ENCODE results near the gene CFAP61. TPM values are rescaled to one million over a fixed set of nuclear protein-coding genes. Genes with fewer than 3 reads are reported as not detected.
A peak's percentile ranks its signal among the peaks of the same experiment; 100 is the strongest.

Gene CFAP61
- total and polyA plus RNA-seq, 2 experiments from 2014 or later = 0.21 TPM; not detected in 1

DNA sequence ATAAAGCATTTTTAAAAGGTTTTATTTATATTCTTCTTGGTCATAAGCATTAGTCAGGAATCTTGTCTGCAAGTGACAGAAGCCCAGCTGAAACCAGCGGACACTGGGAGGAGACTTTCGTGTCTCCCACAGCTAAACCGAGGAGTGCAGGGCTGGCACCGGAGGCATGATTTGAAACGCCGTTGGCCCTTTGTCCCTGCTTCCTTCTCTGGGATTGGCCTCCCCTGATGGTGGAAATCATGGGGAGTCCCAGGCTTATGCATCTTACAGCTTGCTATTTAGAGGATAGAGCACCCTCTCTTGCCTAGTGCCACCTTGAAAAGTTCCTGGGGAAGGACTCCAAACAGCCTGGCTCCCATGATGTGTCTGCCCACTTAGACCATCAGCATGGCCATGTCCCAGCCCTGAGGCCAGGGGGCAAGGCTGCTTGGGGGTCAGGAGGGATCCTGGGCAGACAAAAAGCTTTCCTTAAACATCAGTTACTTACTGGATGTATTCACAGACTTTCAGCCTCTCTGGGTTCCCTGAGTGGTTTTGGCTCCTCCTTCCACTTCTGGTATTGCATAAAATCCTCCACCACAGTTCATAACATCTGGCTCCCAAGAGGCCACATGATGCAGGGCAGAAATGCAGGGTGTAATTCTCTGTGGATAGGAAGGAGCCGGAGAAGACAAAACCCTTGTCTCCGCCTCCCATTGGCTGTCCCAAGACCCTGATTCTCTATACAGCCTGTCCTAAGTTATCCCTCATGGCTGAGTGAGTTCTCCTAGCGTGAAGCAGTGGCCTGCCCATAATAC lies 266.2 kb downstream of the CFAP61 start:
- 0 out of 2 replicates have a peak overlapping the region, but pooled peaks have one; percentile 18 for H2AFZ ChIP-seq
- H3K9me2 ChIP-seq (ENCODE audit: insufficient read depth) = no peaks in the 10 kb centered on the region
- Mint-ChIP-seq H3K4me1 (no peaks in the 10 kb centered on the region), H3K4me3 (no peak overlapping the region), H3K9me3 (peaks cover 9% of the 10 kb centered on the region; the same call in 2 of the 3 replicates), H3K36me3 (ENCODE audit: low read depth) (peaks cover 3% of the 10 kb centered on the region; the same call in 1 of the 3 replicates), H3K27ac (no peak overlapping the region), H3K27me3 (ENCODE audit: insufficient read depth, low read depth, poor library complexity) (peaks cover 3% of the 10 kb centered on the region)
- no peaks in the 10 kb centered on the region for H3K79me2 ChIP-seq (replicated peaks; ENCODE audit: insufficient read depth)
- H3F3A ChIP-seq (replicated peaks; ENCODE audit: low read depth) = no peaks in the 10 kb centered on the region
- H3K4me3 ChIP-seq = no peak overlapping the region
- H3K36me3 ChIP-seq (ENCODE audit: insufficient read depth) = no peaks in the 10 kb centered on the region
- TF ChIP-seq CREB1 (CRISPR knock-in tag; IDR thresholded peaks at IDR 0.05; ENCODE audit: low read depth) = no peak
- no peak for TF ChIP-seq NANOG (IDR thresholded peaks at IDR 0.05; ENCODE audit: borderline replicate concordance)
- no peak for TF ChIP-seq ZNF114 (CRISPR knock-in tag; IDR thresholded peaks at IDR 0.05)
- TF ChIP-seq ZNF331 (CRISPR knock-in tag; IDR thresholded peaks at IDR 0.05; ENCODE audit: low read depth) = no peak
- TF ChIP-seq, protein P1, sequence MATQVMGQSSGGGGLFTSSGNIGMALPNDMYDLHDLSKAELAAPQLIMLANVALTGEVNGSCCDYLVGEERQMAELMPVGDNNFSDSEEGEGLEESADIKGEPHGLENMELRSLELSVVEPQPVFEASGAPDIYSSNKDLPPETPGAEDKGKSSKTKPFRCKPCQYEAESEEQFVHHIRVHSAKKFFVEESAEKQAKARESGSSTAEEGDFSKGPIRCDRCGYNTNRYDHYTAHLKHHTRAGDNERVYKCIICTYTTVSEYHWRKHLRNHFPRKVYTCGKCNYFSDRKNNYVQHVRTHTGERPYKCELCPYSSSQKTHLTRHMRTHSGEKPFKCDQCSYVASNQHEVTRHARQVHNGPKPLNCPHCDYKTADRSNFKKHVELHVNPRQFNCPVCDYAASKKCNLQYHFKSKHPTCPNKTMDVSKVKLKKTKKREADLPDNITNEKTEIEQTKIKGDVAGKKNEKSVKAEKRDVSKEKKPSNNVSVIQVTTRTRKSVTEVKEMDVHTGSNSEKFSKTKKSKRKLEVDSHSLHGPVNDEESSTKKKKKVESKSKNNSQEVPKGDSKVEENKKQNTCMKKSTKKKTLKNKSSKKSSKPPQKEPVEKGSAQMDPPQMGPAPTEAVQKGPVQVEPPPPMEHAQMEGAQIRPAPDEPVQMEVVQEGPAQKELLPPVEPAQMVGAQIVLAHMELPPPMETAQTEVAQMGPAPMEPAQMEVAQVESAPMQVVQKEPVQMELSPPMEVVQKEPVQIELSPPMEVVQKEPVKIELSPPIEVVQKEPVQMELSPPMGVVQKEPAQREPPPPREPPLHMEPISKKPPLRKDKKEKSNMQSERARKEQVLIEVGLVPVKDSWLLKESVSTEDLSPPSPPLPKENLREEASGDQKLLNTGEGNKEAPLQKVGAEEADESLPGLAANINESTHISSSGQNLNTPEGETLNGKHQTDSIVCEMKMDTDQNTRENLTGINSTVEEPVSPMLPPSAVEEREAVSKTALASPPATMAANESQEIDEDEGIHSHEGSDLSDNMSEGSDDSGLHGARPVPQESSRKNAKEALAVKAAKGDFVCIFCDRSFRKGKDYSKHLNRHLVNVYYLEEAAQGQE (IDR thresholded peaks at IDR 0.05; ENCODE audit: unreplicated experiment) = no peak
- TF ChIP-seq JUNB (IDR thresholded peaks at IDR 0.05; ENCODE audit: unreplicated experiment) = no peak
- TF ChIP-seq POLR2AphosphoS5 (IDR thresholded peaks at IDR 0.05; ENCODE audit: low read depth) = no peak
- TF ChIP-seq, protein P2, sequence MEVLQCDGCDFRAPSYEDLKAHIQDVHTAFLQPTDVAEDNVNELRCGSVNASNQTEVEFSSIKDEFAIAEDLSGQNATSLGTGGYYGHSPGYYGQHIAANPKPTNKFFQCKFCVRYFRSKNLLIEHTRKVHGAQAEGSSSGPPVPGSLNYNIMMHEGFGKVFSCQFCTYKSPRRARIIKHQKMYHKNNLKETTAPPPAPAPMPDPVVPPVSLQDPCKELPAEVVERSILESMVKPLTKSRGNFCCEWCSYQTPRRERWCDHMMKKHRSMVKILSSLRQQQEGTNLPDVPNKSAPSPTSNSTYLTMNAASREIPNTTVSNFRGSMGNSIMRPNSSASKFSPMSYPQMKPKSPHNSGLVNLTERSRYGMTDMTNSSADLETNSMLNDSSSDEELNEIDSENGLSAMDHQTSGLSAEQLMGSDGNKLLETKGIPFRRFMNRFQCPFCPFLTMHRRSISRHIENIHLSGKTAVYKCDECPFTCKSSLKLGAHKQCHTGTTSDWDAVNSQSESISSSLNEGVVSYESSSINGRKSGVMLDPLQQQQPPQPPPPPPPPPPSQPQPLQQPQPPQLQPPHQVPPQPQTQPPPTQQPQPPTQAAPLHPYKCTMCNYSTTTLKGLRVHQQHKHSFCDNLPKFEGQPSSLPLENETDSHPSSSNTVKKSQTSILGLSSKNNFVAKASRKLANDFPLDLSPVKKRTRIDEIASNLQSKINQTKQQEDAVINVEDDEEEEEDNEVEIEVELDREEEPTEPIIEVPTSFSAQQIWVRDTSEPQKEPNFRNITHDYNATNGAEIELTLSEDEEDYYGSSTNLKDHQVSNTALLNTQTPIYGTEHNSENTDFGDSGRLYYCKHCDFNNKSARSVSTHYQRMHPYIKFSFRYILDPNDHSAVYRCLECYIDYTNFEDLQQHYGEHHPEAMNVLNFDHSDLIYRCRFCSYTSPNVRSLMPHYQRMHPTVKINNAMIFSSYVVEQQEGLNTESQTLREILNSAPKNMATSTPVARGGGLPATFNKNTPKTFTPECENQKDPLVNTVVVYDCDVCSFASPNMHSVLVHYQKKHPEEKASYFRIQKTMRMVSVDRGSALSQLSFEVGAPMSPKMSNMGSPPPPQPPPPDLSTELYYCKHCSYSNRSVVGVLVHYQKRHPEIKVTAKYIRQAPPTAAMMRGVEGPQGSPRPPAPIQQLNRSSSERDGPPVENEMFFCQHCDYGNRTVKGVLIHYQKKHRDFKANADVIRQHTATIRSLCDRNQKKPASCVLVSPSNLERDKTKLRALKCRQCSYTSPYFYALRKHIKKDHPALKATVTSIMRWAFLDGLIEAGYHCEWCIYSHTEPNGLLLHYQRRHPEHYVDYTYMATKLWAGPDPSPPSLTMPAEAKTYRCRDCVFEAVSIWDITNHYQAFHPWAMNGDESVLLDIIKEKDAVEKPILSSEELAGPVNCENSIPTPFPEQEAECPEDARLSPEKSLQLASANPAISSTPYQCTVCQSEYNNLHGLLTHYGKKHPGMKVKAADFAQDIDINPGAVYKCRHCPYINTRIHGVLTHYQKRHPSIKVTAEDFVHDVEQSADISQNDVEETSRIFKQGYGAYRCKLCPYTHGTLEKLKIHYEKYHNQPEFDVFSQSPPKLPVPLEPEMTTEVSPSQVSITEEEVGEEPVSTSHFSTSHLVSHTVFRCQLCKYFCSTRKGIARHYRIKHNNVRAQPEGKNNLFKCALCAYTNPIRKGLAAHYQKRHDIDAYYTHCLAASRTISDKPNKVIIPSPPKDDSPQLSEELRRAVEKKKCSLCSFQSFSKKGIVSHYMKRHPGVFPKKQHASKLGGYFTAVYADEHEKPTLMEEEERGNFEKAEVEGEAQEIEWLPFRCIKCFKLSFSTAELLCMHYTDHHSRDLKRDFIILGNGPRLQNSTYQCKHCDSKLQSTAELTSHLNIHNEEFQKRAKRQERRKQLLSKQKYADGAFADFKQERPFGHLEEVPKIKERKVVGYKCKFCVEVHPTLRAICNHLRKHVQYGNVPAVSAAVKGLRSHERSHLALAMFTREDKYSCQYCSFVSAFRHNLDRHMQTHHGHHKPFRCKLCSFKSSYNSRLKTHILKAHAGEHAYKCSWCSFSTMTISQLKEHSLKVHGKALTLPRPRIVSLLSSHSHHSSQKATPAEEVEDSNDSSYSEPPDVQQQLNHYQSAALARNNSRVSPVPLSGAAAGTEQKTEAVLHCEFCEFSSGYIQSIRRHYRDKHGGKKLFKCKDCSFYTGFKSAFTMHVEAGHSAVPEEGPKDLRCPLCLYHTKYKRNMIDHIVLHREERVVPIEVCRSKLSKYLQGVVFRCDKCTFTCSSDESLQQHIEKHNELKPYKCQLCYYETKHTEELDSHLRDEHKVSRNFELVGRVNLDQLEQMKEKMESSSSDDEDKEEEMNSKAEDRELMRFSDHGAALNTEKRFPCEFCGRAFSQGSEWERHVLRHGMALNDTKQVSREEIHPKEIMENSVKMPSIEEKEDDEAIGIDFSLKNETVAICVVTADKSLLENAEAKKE (CRISPR knock-in tag; IDR thresholded peaks at IDR 0.05) = no peak
- TF ChIP-seq, protein P3, sequence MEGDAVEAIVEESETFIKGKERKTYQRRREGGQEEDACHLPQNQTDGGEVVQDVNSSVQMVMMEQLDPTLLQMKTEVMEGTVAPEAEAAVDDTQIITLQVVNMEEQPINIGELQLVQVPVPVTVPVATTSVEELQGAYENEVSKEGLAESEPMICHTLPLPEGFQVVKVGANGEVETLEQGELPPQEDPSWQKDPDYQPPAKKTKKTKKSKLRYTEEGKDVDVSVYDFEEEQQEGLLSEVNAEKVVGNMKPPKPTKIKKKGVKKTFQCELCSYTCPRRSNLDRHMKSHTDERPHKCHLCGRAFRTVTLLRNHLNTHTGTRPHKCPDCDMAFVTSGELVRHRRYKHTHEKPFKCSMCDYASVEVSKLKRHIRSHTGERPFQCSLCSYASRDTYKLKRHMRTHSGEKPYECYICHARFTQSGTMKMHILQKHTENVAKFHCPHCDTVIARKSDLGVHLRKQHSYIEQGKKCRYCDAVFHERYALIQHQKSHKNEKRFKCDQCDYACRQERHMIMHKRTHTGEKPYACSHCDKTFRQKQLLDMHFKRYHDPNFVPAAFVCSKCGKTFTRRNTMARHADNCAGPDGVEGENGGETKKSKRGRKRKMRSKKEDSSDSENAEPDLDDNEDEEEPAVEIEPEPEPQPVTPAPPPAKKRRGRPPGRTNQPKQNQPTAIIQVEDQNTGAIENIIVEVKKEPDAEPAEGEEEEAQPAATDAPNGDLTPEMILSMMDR (conservative IDR thresholded peaks at IDR 0.05; ENCODE audit: low read depth in 2 of 2) = no peak
- no peak for TF ChIP-seq STAT1 (IDR thresholded peaks at IDR 0.05; ENCODE audit: unreplicated experiment)
- TF ChIP-seq, protein P4, sequence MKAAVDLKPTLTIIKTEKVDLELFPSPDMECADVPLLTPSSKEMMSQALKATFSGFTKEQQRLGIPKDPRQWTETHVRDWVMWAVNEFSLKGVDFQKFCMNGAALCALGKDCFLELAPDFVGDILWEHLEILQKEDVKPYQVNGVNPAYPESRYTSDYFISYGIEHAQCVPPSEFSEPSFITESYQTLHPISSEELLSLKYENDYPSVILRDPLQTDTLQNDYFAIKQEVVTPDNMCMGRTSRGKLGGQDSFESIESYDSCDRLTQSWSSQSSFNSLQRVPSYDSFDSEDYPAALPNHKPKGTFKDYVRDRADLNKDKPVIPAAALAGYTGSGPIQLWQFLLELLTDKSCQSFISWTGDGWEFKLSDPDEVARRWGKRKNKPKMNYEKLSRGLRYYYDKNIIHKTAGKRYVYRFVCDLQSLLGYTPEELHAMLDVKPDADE (IDR thresholded peaks at IDR 0.05) = no peak
- no peak for TF ChIP-seq EZH2phosphoT487 (IDR thresholded peaks at IDR 0.05; ENCODE audit: unreplicated experiment)
- no peak for TF ChIP-seq EZH2 (IDR thresholded peaks at IDR 0.05; ENCODE audit: low read depth, unreplicated experiment)
- no peaks in the 10 kb centered on the region for H3K27me3 ChIP-seq (ENCODE audit: insufficient read depth)
- no peaks in the 10 kb centered on the region; the same call in 1 of the 2 replicates for H4K20me1 ChIP-seq (replicated peaks; ENCODE audit: insufficient read depth)
- H3K27ac ChIP-seq (ENCODE audit: low read depth) = no peak overlapping the region
- ATAC-seq = no peak
- no peaks in the 10 kb centered on the region for H3K4me1 ChIP-seq (ENCODE audit: insufficient read depth)
- DNase-seq (ENCODE audit: low spot score) = no peak
- no peak overlapping the region for H3K4me2 ChIP-seq

All from GM23338 (cell line).